Colon (tissue), 2 donors: Measurements from ENCODE around the gene STARD13.

Experiments
- FAIRE-seq: peaks from 2 replicates; lab custom pipeline; 2012; peaks lifted over from hg19 to GRCh38; lab: Jason Lieb, UNC
- donor health status: control.
- donor health status: control.

The STARD13 gene

GRCh38 chr13:33116321-33117010 is 169.1 kb downstream of the STARD13 start:
- FAIRE-seq, result no peak

- FAIRE-seq, result no peak
Observed at GRCh38 chr13:33115274-33115673, 170.3 kb downstream of the STARD13 start.

DNA sequence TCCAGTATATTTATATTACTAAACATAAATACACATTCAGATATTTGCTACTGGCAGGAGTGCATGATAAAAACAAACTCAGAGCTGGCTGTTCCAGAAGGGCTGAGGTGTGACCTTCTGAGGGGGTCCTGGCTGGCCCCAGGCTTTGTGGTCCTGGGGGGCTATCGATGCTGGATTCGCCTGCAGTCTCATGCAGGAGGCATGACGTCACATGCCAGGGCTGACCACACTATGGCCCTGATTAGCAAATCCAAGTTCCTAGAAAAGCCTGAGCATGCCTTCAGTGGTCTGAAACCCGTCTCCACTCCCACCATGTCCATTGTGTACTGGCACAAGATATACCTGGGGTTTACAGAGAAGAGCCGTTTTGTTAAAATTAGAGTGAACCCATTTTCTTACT is 171.4 kb downstream of the STARD13 start:
- FAIRE-seq, result no peak

GRCh38 chr13:33112766-33113165 is 172.8 kb downstream of the STARD13 start:
- FAIRE-seq, result no peak

DNA sequence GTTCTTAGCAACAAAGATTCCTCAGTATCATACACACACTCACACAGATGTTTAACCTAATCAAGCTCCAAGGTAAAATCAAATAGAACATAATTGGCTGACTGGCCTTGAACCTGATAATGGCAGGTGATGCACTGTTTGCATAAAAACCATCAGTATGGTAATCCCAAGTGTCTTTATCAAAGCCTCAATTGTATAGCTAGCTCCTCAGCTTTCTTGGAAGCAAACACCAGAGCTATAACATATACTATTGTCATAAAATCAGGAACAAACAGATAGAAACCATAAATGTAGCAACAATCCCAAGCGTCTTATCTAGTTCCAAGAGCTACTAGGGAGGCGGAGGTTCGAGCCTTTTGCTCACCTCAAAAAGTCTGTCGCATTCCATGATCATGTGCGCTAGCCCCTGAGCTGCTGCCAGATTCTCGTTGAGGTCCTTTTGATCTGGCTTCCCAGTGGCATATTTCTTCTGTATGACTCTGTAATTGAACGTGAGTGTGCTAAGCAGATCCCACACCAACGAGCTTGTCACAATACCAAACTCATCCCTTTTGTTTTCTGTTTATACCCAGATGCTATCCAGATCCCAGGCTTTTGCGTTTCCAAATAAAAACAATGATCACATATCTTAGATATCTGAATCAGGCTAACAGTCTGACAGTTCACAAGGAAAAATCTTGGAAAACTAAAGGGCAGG is 174.0 kb downstream of the STARD13 start:
- FAIRE-seq, result peak; percentile 60

- FAIRE-seq, result no peak
Observed at GRCh38 chr13:33110713-33111413, 174.7 kb downstream of the STARD13 start.

GRCh38 chr13:33110386-33110712 is 175.2 kb downstream of the STARD13 start:
- no peak for FAIRE-seq

DNA sequence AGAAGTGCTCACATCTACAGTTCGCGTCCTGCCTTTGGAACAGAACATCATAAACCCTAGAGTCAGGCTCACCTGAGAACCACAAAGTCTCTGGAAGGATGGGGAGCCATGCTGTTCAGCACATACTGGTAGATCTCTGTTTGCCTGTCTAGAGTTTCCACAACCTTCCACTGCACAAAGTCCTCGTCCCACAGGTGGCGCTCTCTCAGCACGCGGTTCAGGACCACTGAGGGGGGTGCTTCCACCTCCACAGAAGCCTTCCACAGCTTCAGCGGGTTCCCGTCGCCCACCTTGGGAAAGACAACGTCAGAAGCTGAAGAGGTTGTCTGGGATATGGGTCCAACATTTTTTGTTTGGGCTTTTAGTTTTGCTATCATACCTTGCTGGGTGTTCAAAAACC is 175.8 kb downstream of the STARD13 start:
- FAIRE-seq, result no peak

- FAIRE-seq, result no peak
Observed at GRCh38 chr13:33109271-33109697, 176.3 kb downstream of the STARD13 start.

DNA sequence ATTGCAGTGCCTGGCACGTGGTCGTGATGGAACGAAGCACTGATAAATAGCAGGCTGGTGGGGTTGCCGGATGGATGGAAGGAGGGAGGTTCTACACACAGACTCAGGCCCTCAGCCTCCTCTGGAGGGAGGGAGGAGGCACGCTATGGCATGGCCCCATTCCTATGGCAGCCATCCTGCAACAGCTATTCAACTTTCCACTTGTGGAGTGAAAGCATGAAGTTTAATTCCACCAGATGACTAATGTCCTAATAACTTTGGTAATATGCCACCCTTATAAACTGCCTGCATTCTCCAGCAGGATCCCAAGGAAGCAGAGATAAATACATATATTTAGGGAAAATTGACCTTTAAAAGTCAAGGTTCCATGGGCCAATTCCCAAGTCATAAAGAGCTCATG is 176.9 kb downstream of the STARD13 start:
- no peak for FAIRE-seq

DNA sequence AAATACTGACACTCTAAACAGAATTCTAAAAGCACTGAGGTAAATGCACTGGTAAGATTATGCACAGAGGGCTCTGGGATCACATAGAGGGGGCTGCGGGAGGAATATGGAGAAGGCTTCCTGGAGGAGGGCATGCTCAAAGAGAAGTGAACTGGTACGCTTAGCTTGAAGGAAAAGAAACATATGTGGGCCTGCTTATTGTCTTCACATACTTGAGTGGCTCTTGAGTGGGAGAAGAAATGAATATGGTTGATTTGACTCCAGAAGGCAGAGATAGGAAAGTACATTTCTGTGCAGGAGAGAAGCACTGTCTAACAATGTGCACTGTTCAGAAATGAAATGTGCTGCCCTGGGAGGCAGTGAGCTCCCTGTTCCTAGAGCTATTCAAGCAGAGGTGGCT is 178.2 kb downstream of the STARD13 start:
- no peak for FAIRE-seq

DNA sequence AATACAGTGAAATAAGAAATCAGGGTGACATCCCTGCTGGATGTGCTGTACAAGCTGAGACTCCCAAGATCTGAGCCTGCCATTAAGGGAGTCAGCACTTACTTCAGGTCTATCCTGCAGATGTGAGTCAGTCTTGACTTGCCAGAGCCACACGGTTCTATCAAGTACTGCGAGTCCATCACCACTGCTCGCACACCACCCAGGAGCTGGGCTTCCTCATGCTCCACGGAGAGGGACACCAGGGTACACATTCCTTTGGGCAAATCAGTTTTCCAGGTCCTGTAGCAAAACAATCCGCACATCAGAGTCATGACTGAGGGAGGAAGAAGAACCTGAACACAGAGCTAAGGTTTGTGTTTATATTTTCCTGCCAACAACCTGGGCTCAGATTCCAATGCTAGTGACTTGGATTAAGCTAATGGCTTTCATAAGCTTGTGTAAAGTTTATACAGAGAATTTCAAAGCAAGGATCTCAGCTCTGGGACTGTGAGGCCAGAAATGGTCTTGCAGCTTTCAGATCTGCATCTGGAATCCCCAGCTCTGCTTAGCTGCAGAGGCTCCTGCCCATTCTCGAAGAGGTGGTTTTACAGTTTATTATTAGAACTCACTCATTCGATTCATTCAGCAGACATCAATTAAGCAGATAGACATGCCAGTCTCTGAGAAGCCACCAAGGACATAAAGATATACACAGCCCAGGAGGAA is 178.7 kb downstream of the STARD13 start:
- FAIRE-seq, result no peak

- no peak for FAIRE-seq
Observed at GRCh38 chr13:33105387-33106005, 180.1 kb downstream of the STARD13 start.

DNA sequence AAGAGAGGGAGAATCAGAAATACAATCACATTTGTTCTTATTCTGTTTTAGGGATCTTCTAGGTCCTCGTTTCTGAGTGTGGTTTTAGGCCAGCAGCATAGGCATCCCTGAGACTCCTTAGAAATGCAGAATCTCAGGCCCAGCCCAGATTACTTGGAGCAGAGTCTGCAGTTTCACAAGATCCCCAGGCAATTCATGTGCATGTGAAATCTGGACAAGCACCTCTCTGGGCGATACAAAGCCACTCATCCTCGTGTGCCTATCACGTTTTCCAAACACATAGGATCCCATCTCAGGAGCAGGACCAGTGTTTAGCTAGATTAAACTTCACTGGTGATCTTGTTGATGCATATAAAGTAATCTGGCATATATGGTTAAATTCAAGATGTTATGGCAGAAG is 182.1 kb downstream of the STARD13 start:
- FAIRE-seq, result no peak

GRCh38 chr13:33101835-33102234 is 183.7 kb downstream of the STARD13 start:
- no peak for FAIRE-seq

DNA sequence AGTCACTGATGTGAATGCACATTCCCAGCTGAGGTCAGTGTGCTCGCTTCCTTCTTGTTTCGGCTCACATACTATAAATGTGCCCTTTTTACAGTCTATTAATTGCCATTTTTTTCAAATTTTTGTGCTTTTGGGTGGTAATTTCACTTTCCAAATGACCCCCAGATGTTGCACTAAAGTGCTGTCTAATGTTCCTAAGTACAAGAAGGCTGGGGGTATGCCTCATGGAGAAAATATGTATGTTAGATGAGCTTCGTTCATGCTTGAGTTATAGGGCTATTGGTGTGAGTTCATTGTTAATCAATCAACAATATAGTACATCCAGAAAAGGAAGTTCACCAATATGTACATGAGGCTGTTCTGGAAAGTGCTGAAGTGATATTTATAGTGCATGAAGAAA is 184.7 kb downstream of the STARD13 start:
- no peak for FAIRE-seq

DNA sequence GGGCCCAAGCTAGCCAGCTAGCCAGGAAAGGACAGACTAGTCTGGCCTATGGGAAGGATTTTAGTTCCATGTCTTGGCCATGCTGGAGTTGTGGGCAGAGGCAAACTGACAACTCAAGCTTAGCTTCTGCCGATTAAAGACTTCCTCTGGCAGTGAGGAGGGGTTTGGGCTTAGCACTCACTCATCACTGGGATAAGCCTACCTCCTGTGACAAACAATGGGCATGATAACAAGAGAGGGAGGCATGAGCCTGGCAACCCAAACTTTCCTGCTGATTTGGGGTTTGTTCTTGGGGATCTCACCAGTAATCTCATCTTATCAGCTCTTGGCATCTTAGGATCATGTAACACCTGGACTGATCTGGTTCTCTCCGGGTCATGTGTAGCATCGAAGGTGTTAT is 185.7 kb downstream of the STARD13 start:
- FAIRE-seq, result no peak

- no peak for FAIRE-seq
Observed at GRCh38 chr13:33096886-33097605, 188.5 kb downstream of the STARD13 start.

DNA sequence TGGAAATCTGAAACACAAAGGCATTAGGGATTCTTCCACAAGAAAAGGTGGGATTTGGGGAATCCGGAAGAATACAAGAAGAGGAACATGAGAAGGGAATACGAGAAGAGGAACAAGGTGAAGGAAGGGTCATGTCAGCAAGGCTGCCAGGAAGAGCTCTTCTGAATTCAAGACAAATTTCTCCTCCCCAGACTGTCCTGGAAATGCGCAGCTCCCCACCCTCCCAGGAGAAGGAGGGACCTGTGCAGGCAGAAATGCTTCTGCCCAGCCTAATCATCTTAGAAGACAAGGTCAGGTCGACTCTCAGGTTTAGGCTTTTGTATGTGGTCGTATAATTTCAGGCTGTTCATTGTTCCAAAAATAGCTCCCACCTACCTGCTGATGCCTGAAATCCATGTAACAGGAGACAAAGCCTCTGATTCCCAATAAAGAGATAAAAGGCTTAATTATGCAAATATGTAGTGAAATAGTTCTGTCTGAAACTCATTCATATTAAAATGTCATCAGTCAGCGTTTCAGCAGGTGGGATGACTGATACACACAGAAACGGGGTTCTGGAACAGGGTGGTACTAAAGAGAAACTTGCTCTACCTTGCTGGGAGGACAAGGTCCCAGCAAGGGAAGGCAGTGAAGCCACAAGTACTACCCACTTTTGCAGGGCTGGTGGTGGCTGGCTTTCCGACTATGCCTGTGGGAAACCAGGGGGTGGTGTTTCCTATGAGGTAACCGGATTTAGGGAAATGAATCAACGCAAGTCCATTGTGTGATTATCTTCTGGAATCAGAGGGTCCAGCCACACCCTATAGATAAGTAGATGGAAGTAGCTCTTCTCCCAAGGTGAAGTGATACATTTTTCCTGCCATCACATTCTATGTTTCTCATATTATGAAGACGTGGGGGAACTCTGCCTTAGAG is 193.2 kb downstream of the STARD13 start:
- no peak for FAIRE-seq

- FAIRE-seq, result no peak
Observed at GRCh38 chr13:33091415-33091774, 194.2 kb downstream of the STARD13 start.
